Mesothelial cell of epicardium (in vitro differentiated cells): ENCODE results near the gene GLIPR2. TPM values are rescaled to one million over a fixed set of nuclear protein-coding genes. Genes with fewer than 3 reads are reported as not detected.

Experiments
- DNase-seq, 2 experiments: peaks; one replicate each; pipeline ENCODE4 v3.0.0; 2021; ENCODE audit warnings: low spot score in 2 of 2; ENCODE audit not compliant: unreplicated experiment in 2 of 2
- H3K27ac Mint-ChIP-seq: 2 replicates; pipeline ENCODE4 v1.8.0; 2021; ENCODE audit warnings: mixed read lengths
- H3K27me3 Mint-ChIP-seq: 2 replicates; pipeline ENCODE4 v1.8.0; 2021; ENCODE audit warnings: low read depth, mixed read lengths
- H3K36me3 Mint-ChIP-seq: 2 replicates; pipeline ENCODE4 v1.8.0; 2021; ENCODE audit warnings: mixed read lengths
- H3K4me1 Mint-ChIP-seq: 2 replicates; pipeline ENCODE4 v1.8.0; 2021; ENCODE audit warnings: mixed read lengths
- H3K4me3 Mint-ChIP-seq: 2 replicates; pipeline ENCODE4 v1.8.0; 2021; ENCODE audit warnings: mild to moderate bottlenecking, moderate library complexity, mixed read lengths
- H3K9me3 Mint-ChIP-seq: 2 replicates; pipeline ENCODE4 v1.8.0; 2021; ENCODE audit warnings: mixed read lengths
- CTCF ChIP-seq: fragments of 200-600 bp; sonication (generic); IDR thresholded peaks from one replicate; pipeline ENCODE4 v1.5.0; 2021; ENCODE audit warnings: antibody characterized with exemption; ENCODE audit not compliant: unreplicated experiment
- total RNA-seq: library from RNA; stranded (reverse); gene quantifications from 3 replicates; pipeline ENCODE4 v1.2.1, GENCODE V29; 2021

GLIPR2 gene
- total RNA-seq, 1 donor from 2014 or later, result 33.3 TPM

- peaks cover 29% of the 10 kb centered on the region for H3K4me1 Mint-ChIP-seq
- peak overlapping the region; percentile 85 for H3K27ac Mint-ChIP-seq
- no peaks in the 10 kb centered on the region for H3K27me3 Mint-ChIP-seq
- no peak overlapping the region for H3K4me3 Mint-ChIP-seq
- H3K36me3 Mint-ChIP-seq, result peaks cover 2% of the 10 kb centered on the region
- peak; percentile 43 to 53 for DNase-seq
- H3K9me3 Mint-ChIP-seq, result no peaks in the 10 kb centered on the region
- peak; percentile 52 for TF ChIP-seq CTCF
Observed at GRCh38 chr9:36102742-36103495, 33.6 kb upstream of the GLIPR2 start.

- Mint-ChIP-seq H3K27ac (no peak overlapping the region), H3K9me3 (no peaks in the 10 kb centered on the region), H3K4me3 (no peak overlapping the region), H3K27me3 (no peaks in the 10 kb centered on the region), H3K4me1 (peaks cover 15% of the 10 kb centered on the region), H3K36me3 (peaks cover 3% of the 10 kb centered on the region)
- no peak for DNase-seq
- no peak for TF ChIP-seq CTCF
Observed at GRCh38 chr9:36109071-36109470, 27.5 kb upstream of the GLIPR2 start.

GRCh38 chr9:36110434-36110833, 26.1 kb upstream of the GLIPR2 start:
- Mint-ChIP-seq H3K27ac (no peak overlapping the region), H3K4me3 (no peak overlapping the region), H3K4me1 (peaks cover 18% of the 10 kb centered on the region), H3K36me3 (peaks cover 3% of the 10 kb centered on the region), H3K9me3 (no peaks in the 10 kb centered on the region), H3K27me3 (no peaks in the 10 kb centered on the region)
- no peak for TF ChIP-seq CTCF
- DNase-seq, result no peak

GRCh38 chr9:36112516-36112915, 24.0 kb upstream of the GLIPR2 start:
- no peak overlapping the region for H3K4me3 Mint-ChIP-seq
- DNase-seq, result no peak
- peaks cover 6% of the 10 kb centered on the region for H3K36me3 Mint-ChIP-seq
- H3K4me1 Mint-ChIP-seq, result peaks cover 18% of the 10 kb centered on the region
- no peaks in the 10 kb centered on the region for H3K27me3 Mint-ChIP-seq
- TF ChIP-seq CTCF, result no peak
- H3K27ac Mint-ChIP-seq, result no peak overlapping the region
- no peaks in the 10 kb centered on the region for H3K9me3 Mint-ChIP-seq

GRCh38 chr9:36113999-36114398, 22.5 kb upstream of the GLIPR2 start:
- Mint-ChIP-seq H3K4me3 (no peak overlapping the region), H3K27me3 (no peaks in the 10 kb centered on the region), H3K9me3 (no peaks in the 10 kb centered on the region), H3K4me1 (peaks cover 22% of the 10 kb centered on the region), H3K27ac (peak overlapping the region; percentile 70), H3K36me3 (peaks cover 14% of the 10 kb centered on the region)
- no peak for DNase-seq
- TF ChIP-seq CTCF, result no peak
